H9 (cell line): ENCODE data around the gene ITK. TPM values are rescaled to one million over a fixed set of nuclear protein-coding genes. Genes with fewer than 3 reads are reported as not detected.

Experiments
- DNase-seq: peaks from one replicate; pipeline ENCODE4 v3.0.0-alpha.2; 2017
- H2AFZ ChIP-seq: one replicate; pipeline ENCODE4 v1.6.1; 2013; ENCODE audit warnings: mild to moderate bottlenecking, low read length, control low read depth, moderate library complexity
- H2AK5ac ChIP-seq: 2 replicates; pipeline ENCODE4 v1.6.1; 2013; ENCODE audit warnings: low read length, control low read depth, mixed read lengths; ENCODE audit not compliant: insufficient read length
- H2BK120ac ChIP-seq: one replicate; pipeline ENCODE4 v1.6.1; 2013; ENCODE audit warnings: low read depth, mild to moderate bottlenecking, low read length, control low read depth, inconsistent platforms; ENCODE audit not compliant: poor library complexity, severe bottlenecking
- H2BK12ac ChIP-seq: 2 replicates; pipeline ENCODE4 v1.6.1; 2013; ENCODE audit warnings: low read length, control low read depth, mixed read lengths, low read depth; ENCODE audit not compliant: insufficient read length
- H2BK15ac ChIP-seq: 2 replicates; pipeline ENCODE4 v1.6.1; 2013; ENCODE audit warnings: low read depth, low read length, control low read depth
- H2BK20ac ChIP-seq: one replicate; pipeline ENCODE4 v1.6.1; 2013; ENCODE audit warnings: low read depth, mild to moderate bottlenecking, low read length, control low read depth, inconsistent platforms; ENCODE audit not compliant: poor library complexity, severe bottlenecking
- H2BK5ac ChIP-seq: 2 replicates; pipeline ENCODE4 v1.6.1; 2013; ENCODE audit warnings: low read length, control low read depth, mixed read lengths; ENCODE audit not compliant: insufficient read length
- H3K14ac ChIP-seq: 2 replicates; pipeline ENCODE4 v1.6.1; 2013; ENCODE audit warnings: low read length, control low read depth; ENCODE audit not compliant: insufficient read depth
- H3K18ac ChIP-seq: 2 replicates; pipeline ENCODE4 v1.6.1; 2013; ENCODE audit warnings: low read depth, mild to moderate bottlenecking, mixed read lengths, low read length, control low read depth; ENCODE audit not compliant: insufficient read length
- H3K23ac ChIP-seq: 2 replicates; pipeline ENCODE4 v1.6.1; 2013; ENCODE audit warnings: low read length, control low read depth, mixed read lengths, low read depth; ENCODE audit not compliant: insufficient read length
- H3K23me2 ChIP-seq: 2 replicates; pipeline ENCODE4 v1.6.1; 2013; ENCODE audit warnings: low read depth, mild to moderate bottlenecking, mixed read lengths, low read length, control low read depth; ENCODE audit not compliant: insufficient read length, poor library complexity, severe bottlenecking
- H3K27ac ChIP-seq: 2 replicates; pipeline ENCODE4 v1.5.1; 2013; ENCODE audit warnings: low read length, control low read depth, mixed read lengths, low read depth; ENCODE audit not compliant: insufficient read length
- H3K27me3 ChIP-seq: 2 replicates; pipeline ENCODE4 v1.6.1; 2013; ENCODE audit warnings: low read length, control low read depth, inconsistent platforms; ENCODE audit not compliant: insufficient read depth
- H3K4ac ChIP-seq: 2 replicates; pipeline ENCODE4 v1.6.1; 2013; ENCODE audit warnings: low read depth, mild to moderate bottlenecking, control low read depth, inconsistent platforms, low read length, moderate library complexity
- H3K4me1 ChIP-seq: 2 replicates; pipeline ENCODE4 v1.6.1; 2013; ENCODE audit warnings: low read length, control low read depth, inconsistent platforms; ENCODE audit not compliant: insufficient read depth
- H3K4me2 ChIP-seq: 2 replicates; pipeline ENCODE4 v1.6.1; 2013; ENCODE audit warnings: low read length, control low read depth, mixed read lengths; ENCODE audit not compliant: insufficient read length, insufficient read depth
- H3K56ac ChIP-seq: 2 replicates; pipeline ENCODE4 v1.6.1; 2013; ENCODE audit warnings: low read depth, mild to moderate bottlenecking, mixed read lengths, low read length, control low read depth; ENCODE audit not compliant: insufficient read length
- H3K79me1 ChIP-seq: 2 replicates; pipeline ENCODE4 v1.6.1; 2013; ENCODE audit warnings: low read depth, mild to moderate bottlenecking, moderate library complexity, low read length, control low read depth, inconsistent platforms; ENCODE audit not compliant: insufficient read depth, poor library complexity, severe bottlenecking
- H3K79me2 ChIP-seq: 2 replicates; pipeline ENCODE4 v1.6.1; 2013; ENCODE audit warnings: low read length, control low read depth, inconsistent platforms; ENCODE audit not compliant: insufficient read depth
- H3K9ac ChIP-seq: 2 replicates; pipeline ENCODE4 v1.6.1; 2013; ENCODE audit warnings: low read length, control low read depth, mixed read lengths; ENCODE audit not compliant: insufficient read length; ENCODE audit errors: extremely low read depth
- H3K9me3 ChIP-seq: one replicate; pipeline ENCODE4 v1.6.1; 2013; ENCODE audit warnings: low read depth, low read length, inconsistent platforms; ENCODE audit not compliant: control insufficient read depth
- H3T11ph ChIP-seq: one replicate; pipeline ENCODE4 v1.6.1; 2013; ENCODE audit warnings: mild to moderate bottlenecking, low read length, control low read depth, inconsistent platforms
- H4K20me1 ChIP-seq: one replicate; pipeline ENCODE4 v1.6.1; 2013; ENCODE audit not compliant: control insufficient read depth, insufficient read length, insufficient read depth
- H4K5ac ChIP-seq: 2 replicates; pipeline ENCODE4 v1.6.1; 2013; ENCODE audit warnings: low read depth, mild to moderate bottlenecking, mixed read lengths, low read length, control low read depth; ENCODE audit not compliant: insufficient read length
- H4K8ac ChIP-seq: replicated peaks from 2 replicates; pipeline ENCODE4 v1.6.1; 2013; ENCODE audit warnings: low read length, control low read depth, mixed read lengths, low read depth; ENCODE audit not compliant: insufficient read length
- H4K91ac ChIP-seq: 2 replicates; pipeline ENCODE4 v1.6.1; 2013; ENCODE audit warnings: low read depth, mild to moderate bottlenecking, moderate library complexity, mixed read lengths, low read length, control low read depth; ENCODE audit not compliant: insufficient read length
- H3K27ac Mint-ChIP-seq, 3 experiments: 2 replicates in 2 of 3; 3 replicates in 1 of 3; pipeline ENCODE4 v1.8.0; 2020 to 2021; ENCODE audit warnings: mixed read lengths in 3 of 3, mild to moderate bottlenecking in 1 of 3, moderate library complexity in 1 of 3
- H3K27me3 Mint-ChIP-seq: 2 replicates; pipeline ENCODE4 v1.8.0; 2021; ENCODE audit warnings: low read depth, mild to moderate bottlenecking, moderate library complexity, mixed read lengths
- H3K36me3 Mint-ChIP-seq, 3 experiments: 2 replicates in 2 of 3; 3 replicates in 1 of 3; pipeline ENCODE4 v1.8.0; 2020 to 2021; ENCODE audit warnings: low read depth in 3 of 3, mixed read lengths in 3 of 3; ENCODE audit not compliant: insufficient read depth in 1 of 3
- H3K4me1 Mint-ChIP-seq, 2 experiments: 2 replicates each; pipeline ENCODE4 v1.8.0; 2020; ENCODE audit warnings: mixed read lengths in 2 of 2
- H3K4me3 Mint-ChIP-seq, 2 experiments: 2 replicates in 1 of 2; 3 replicates in 1 of 2; pipeline ENCODE4 v1.8.0; 2020 to 2021; ENCODE audit warnings: mild to moderate bottlenecking in 2 of 2, mixed read lengths in 2 of 2, moderate library complexity in 1 of 2
- H3K9me3 Mint-ChIP-seq, 2 experiments: 2 replicates in 1 of 2; 3 replicates in 1 of 2; pipeline ENCODE4 v1.8.0; 2020; ENCODE audit warnings: mild to moderate bottlenecking in 2 of 2, mixed read lengths in 2 of 2, moderate library complexity in 1 of 2
- WGBS: extraction: QIAGEN DNeasy Blood & Tissue Kit; methylation state at CpG from one replicate; pipeline ENCODE4 v1.1.7; 2013; ENCODE audit warnings: missing lambda C conversion rate, low lambda C conversion rate, mixed read lengths; ENCODE audit not compliant: insufficient read length; ENCODE audit errors: extremely low coverage; 5-methylcytosine and 5-hydroxymethylcytosine counted together
- total RNA-seq: library from RNA; stranded (reverse); gene quantifications from 2 replicates; pipeline ENCODE4 v1.2.1, GENCODE V29; 2021
- TF ChIP-seq, protein P1 (sequence below): fragments of 200-600 bp; sonication (generic); conservative IDR thresholded peaks from 3 replicates; pipeline ENCODE4 v1.8.0; 2021; ENCODE audit warnings: antibody characterized with exemption, mild to moderate bottlenecking

The ITK gene
- total RNA-seq, 1 experiment from 2014 or later, result 0.22 TPM

GRCh38 chr5:157165261-157165660, 15.4 kb upstream of the ITK start:
- H3K9me3 ChIP-seq, result no peaks in the 10 kb centered on the region
- H2AFZ ChIP-seq, result no peak overlapping the region
- no peak overlapping the region for H4K91ac ChIP-seq
- H3K79me2 ChIP-seq, result no peaks in the 10 kb centered on the region
- H2BK5ac ChIP-seq, result no peak overlapping the region
- no peak overlapping the region for H2BK12ac ChIP-seq
- TF ChIP-seq, protein P1, sequence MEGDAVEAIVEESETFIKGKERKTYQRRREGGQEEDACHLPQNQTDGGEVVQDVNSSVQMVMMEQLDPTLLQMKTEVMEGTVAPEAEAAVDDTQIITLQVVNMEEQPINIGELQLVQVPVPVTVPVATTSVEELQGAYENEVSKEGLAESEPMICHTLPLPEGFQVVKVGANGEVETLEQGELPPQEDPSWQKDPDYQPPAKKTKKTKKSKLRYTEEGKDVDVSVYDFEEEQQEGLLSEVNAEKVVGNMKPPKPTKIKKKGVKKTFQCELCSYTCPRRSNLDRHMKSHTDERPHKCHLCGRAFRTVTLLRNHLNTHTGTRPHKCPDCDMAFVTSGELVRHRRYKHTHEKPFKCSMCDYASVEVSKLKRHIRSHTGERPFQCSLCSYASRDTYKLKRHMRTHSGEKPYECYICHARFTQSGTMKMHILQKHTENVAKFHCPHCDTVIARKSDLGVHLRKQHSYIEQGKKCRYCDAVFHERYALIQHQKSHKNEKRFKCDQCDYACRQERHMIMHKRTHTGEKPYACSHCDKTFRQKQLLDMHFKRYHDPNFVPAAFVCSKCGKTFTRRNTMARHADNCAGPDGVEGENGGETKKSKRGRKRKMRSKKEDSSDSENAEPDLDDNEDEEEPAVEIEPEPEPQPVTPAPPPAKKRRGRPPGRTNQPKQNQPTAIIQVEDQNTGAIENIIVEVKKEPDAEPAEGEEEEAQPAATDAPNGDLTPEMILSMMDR, result no peak
- no peak overlapping the region for H4K8ac ChIP-seq
- no peak overlapping the region for H3K18ac ChIP-seq
- H2BK15ac ChIP-seq, result no peak overlapping the region
- H3K27me3 ChIP-seq, result no peaks in the 10 kb centered on the region
- no peak for DNase-seq
- no peaks in the 10 kb centered on the region for H3K23me2 ChIP-seq
- H3T11ph ChIP-seq, result no peak overlapping the region
- Mint-ChIP-seq H3K4me1 (peaks cover 16 to 19% of the 10 kb centered on the region in 2 experiments), H3K27ac (no peak overlapping the region), H3K9me3 (peaks cover 1 to 3% of the 10 kb centered on the region in 2 experiments; a peak in 4 of 5 replicates), H3K4me3 (no peak overlapping the region), H3K36me3 (peaks cover 0 to 3% (median 0%) of the 10 kb centered on the region in 3 experiments; a peak in 2 of 7 replicates), H3K27me3 (no peaks in the 10 kb centered on the region; the same call in none of the 2 replicates)
- no peak overlapping the region for H4K5ac ChIP-seq
- no peak overlapping the region for H3K27ac ChIP-seq
- no peak overlapping the region for H3K14ac ChIP-seq
- H2BK20ac ChIP-seq, result no peak overlapping the region
- H2AK5ac ChIP-seq, result no peak overlapping the region
- no peak overlapping the region for H3K4me2 ChIP-seq
- no peak overlapping the region for H2BK120ac ChIP-seq
- H3K9ac ChIP-seq, result no peak overlapping the region
- no peaks in the 10 kb centered on the region for H3K4me1 ChIP-seq
- H3K23ac ChIP-seq, result no peak overlapping the region
- no peak overlapping the region for H3K4ac ChIP-seq
- H4K20me1 ChIP-seq, result no peaks in the 10 kb centered on the region
- no CpG with 5 or more reads among the region's 4 CpGs for WGBS
- H3K79me1 ChIP-seq, result no peaks in the 10 kb centered on the region
- no peak overlapping the region for H3K56ac ChIP-seq
